Esophagus muscularis mucosa (tissue), 4 donors: Measurements from ENCODE around the gene OTUD7B. TPM values are rescaled to one million over a fixed set of nuclear protein-coding genes. Genes with fewer than 3 reads are reported as not detected.
A peak's percentile ranks its signal among the peaks of the same experiment; 100 is the strongest.

Experiments
- DNase-seq: peaks from one replicate; pipeline ENCODE4 v3.0.0-alpha.2; 2017; ENCODE audit errors: extremely low spot score
- H3K27ac ChIP-seq, 4 donors: fragments of 200-600 bp; sonication (generic); replicated peaks in 1 of 4; 1 replicate in 3 of 4; 2 replicates in 1 of 4; pipeline ENCODE4 v1.5.1; 2016 to 2019; ENCODE audit warnings: mild to moderate bottlenecking in 1 of 4
- H3K27me3 ChIP-seq, 4 donors: fragments of 200-600 bp; sonication (generic); one replicate each; pipeline versions ENCODE4 v1.5.1 to v1.6.0; 2016 to 2019
- H3K36me3 ChIP-seq, 4 donors: fragments of 200-600 bp; sonication (generic); one replicate each; pipeline ENCODE4 v1.5.1; 2016 to 2019
- H3K4me1 ChIP-seq, 4 donors: fragments of 200-600 bp; sonication (generic); one replicate each; pipeline ENCODE4 v1.5.1; 2016 to 2019
- H3K4me3 ChIP-seq, 4 donors: fragments of 200-600 bp; sonication (generic); 1 replicate in 2 of 4; 2 replicates in 2 of 4; pipeline ENCODE4 v1.5.1; 2016 to 2019; ENCODE audit warnings: mild to moderate bottlenecking in 4 of 4, moderate library complexity in 1 of 4
- H3K9me3 ChIP-seq, 4 donors: fragments of 200-600 bp; sonication (generic); 1 replicate in 3 of 4; 2 replicates in 1 of 4; pipeline ENCODE4 v1.5.1; 2016 to 2019
- EP300 ChIP-seq: sonication (generic); formaldehyde crosslinking; IDR thresholded peaks from one replicate; pipeline ENCODE4 v1.6.1; 2017; ENCODE audit warnings: antibody characterized with exemption
- POLR2A ChIP-seq: fragments of 450-650 bp; IDR thresholded peaks from one replicate; pipeline ENCODE4 v1.6.1; 2017; ENCODE audit warnings: antibody characterized with exemption, moderate library complexity, mild to moderate bottlenecking, low read depth
- POLR2AphosphoS5 ChIP-seq, 2 donors: sonication (generic); formaldehyde crosslinking; IDR thresholded peaks; one replicate each; pipeline ENCODE4 v1.6.1; 2017; ENCODE audit warnings: antibody characterized with exemption in 2 of 2
- WGBS: methylation state at CpG from one replicate; pipeline ENCODE4 v1.1.5; 2018; 5-methylcytosine and 5-hydroxymethylcytosine counted together
- intact Hi-C: fragments of 100-400 bp; cut with DNase I; formaldehyde crosslinking; loops from one replicate; pipeline ENCODE4 v1.15.1; 2023
- total RNA-seq, 4 donors: library from RNA; depleted of rRNA; stranded (reverse); fragments of >200 nt; gene quantifications; one replicate each; pipeline versions ENCODE4 v1.1.0 to v1.2.1, GENCODE V29; 2016
- TF ChIP-seq, protein P1 (sequence below), 3 experiments: fragments of 200-600 bp in 2 of 3; fragments of 450-650 bp in 1 of 3; sonication (generic) in 2 of 3; IDR thresholded peaks; one replicate each; pipeline ENCODE4 v1.5.1; 2017 to 2019; ENCODE audit warnings: antibody characterized with exemption in 3 of 3, mild to moderate bottlenecking in 2 of 3, moderate library complexity in 1 of 3

The OTUD7B gene
- total RNA-seq, 4 donors from 2014 or later = 23.7 to 41.1 (median 30.4) TPM

DNA sequence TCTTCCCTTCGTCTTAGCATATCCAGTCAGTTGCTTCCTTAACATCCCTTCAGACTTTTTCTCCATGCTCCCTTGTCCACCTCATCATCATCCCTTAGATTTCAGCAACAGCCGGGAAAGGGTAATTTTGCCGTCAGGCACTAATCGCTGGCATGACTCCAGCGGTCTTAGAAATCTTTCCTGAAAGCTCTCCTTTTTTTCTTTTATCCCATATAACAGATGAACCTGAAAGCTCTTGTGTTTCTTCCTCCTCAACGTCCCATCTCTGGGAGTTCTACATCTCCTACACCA, 121.6 kb downstream of the OTUD7B start:
- no peak for DNase-seq
- 18% methylated on average over 6 of the region's 6 CpGs for WGBS
- peaks cover 12 to 30% (median 20%) of the 10 kb centered on the region in 4 donors for H3K4me1 ChIP-seq
- no peaks in the 10 kb centered on the region for H3K36me3 ChIP-seq
- H3K27ac ChIP-seq = peak overlapping the region; percentile 99 to 100 (median 99)
- peaks cover 0 to 3% (median 0%) of the 10 kb centered on the region in 4 donors for H3K27me3 ChIP-seq
- no peaks in the 10 kb centered on the region for H3K9me3 ChIP-seq
- peak overlapping the region; percentile 66 to 92 (median 80) for H3K4me3 ChIP-seq
- no peak for TF ChIP-seq POLR2AphosphoS5 (IDR thresholded peaks at IDR 0.05)
- TF ChIP-seq EP300 = no peak
- no peak for TF ChIP-seq POLR2A
- TF ChIP-seq, protein P1, sequence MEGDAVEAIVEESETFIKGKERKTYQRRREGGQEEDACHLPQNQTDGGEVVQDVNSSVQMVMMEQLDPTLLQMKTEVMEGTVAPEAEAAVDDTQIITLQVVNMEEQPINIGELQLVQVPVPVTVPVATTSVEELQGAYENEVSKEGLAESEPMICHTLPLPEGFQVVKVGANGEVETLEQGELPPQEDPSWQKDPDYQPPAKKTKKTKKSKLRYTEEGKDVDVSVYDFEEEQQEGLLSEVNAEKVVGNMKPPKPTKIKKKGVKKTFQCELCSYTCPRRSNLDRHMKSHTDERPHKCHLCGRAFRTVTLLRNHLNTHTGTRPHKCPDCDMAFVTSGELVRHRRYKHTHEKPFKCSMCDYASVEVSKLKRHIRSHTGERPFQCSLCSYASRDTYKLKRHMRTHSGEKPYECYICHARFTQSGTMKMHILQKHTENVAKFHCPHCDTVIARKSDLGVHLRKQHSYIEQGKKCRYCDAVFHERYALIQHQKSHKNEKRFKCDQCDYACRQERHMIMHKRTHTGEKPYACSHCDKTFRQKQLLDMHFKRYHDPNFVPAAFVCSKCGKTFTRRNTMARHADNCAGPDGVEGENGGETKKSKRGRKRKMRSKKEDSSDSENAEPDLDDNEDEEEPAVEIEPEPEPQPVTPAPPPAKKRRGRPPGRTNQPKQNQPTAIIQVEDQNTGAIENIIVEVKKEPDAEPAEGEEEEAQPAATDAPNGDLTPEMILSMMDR (IDR thresholded peaks at IDR 0.05) = no peak
- intact Hi-C loops = no loop called here

DNA sequence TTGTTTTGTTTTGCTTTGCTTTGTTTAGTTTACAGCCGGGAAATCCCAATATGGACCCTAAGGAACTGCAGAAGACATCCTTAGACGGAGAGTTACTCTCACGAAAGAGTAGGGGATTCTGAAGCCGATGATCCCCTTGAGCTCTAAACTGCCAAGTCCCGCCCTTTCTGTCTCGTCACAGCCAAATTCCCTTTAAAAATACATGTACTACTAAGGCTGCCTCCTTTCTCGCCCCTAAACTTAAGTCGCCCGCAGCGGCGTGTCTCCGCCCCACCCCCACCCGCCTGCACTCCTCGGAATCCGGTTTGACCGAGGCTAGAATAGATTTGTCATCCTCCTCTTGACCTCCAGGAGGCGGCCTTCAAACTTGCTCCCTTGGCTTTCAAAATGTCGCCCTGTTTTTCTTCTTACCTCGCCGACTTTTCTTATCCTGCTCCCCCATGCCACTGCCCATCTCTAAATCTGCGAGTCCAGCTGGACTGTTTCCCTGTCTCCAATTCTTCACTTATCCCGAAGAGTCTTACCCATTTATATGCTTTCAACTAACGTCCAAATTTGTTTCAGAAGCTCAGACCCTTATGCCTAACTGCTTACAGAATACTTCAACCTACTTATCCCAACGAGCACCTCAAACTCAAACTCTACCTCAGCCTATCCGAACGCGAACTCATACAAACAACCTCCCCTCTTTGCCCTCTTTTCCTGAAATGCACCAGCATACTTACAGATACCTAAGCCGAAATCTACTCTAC, 122.1 kb downstream of the OTUD7B start:
- intact Hi-C loops = no loop called here
- peak overlapping the region; percentile 66 to 92 (median 80) for H3K4me3 ChIP-seq
- 3% methylated on average over 28 of the region's 28 CpGs for WGBS
- H3K27ac ChIP-seq = peak overlapping the region; percentile 99 to 100 (median 99)
- peaks cover 0 to 3% (median 0%) of the 10 kb centered on the region in 4 donors for H3K27me3 ChIP-seq
- TF ChIP-seq POLR2AphosphoS5 (IDR thresholded peaks at IDR 0.05) (no peak), POLR2A (peak; percentile 6), EP300 (no peak)
- TF ChIP-seq, protein P1 (IDR thresholded peaks at IDR 0.05) = peak; percentile 58 to 61 (median 60)
- peak; percentile 96 for DNase-seq
- H3K4me1 ChIP-seq = peaks cover 17 to 35% (median 25%) of the 10 kb centered on the region in 4 donors
- no peaks in the 10 kb centered on the region for H3K9me3 ChIP-seq
- no peaks in the 10 kb centered on the region for H3K36me3 ChIP-seq

Other genes starting within 250 kb of the OTUD7B start
- gene FCGR1A, start 228.0 kb downstream of the OTUD7B start, total RNA-seq = 10 to 100 TPM in 1 of 4 donors, 1 to 10 TPM in 2, under 1 TPM in 1; 0.17 to 23.2 (median 3.6) TPM
- gene BOLA1, start 111.2 kb downstream of the OTUD7B start, total RNA-seq = 10 to 100 TPM; 31.1 to 45.8 (median 41.6) TPM
- gene SV2A, start 92.9 kb downstream of the OTUD7B start, total RNA-seq = 1 to 10 TPM; 3.3 to 8.6 (median 5.5) TPM
- gene SF3B4, start 82.9 kb downstream of the OTUD7B start, total RNA-seq = 10 to 100 TPM; 12.1 to 21.6 (median 14.0) TPM
- 10 to 100 TPM in 2 of 4 donors, 1 to 10 TPM in 2; 7.3 to 15.0 (median 10.5) TPM for gene MTMR11, start 73.8 kb downstream of the OTUD7B start, total RNA-seq
- gene VPS45, start 57.0 kb upstream of the OTUD7B start, total RNA-seq = 10 to 100 TPM; 38.9 to 56.5 (median 44.9) TPM
- 100 to 1,000 TPM; 294 to 426 (median 337) TPM for gene PLEKHO1, start 139.2 kb upstream of the OTUD7B start, total RNA-seq
- 10 to 100 TPM; 15.6 to 20.3 (median 18.6) TPM for gene ANP32E, start 225.4 kb upstream of the OTUD7B start, total RNA-seq
- 1 to 10 TPM in 1 of 4 donors, under 1 TPM in 2, not detected in 1; 0.33 to 1.0 (median 0.42) TPM for gene CA14, start 247.0 kb upstream of the OTUD7B start, total RNA-seq